B cell (primary cell): ENCODE results near the gene MED12L.

Source experiments
- EZH2 ChIP-seq: IDR thresholded peaks from 2 replicates; pipeline ENCODE4 v1.6.1; 2012; ENCODE audit warnings: borderline replicate concordance, low read depth, mild to moderate bottlenecking, moderate library complexity, low read length; ENCODE audit not compliant: insufficient read depth, poor library complexity, severe bottlenecking
- TF ChIP-seq, protein P1 (sequence below): fragments of 200-600 bp; IDR thresholded peaks from one replicate; pipeline ENCODE4 v1.8.0; 2022; ENCODE audit warnings: antibody characterized with exemption, mild to moderate bottlenecking

DNA sequence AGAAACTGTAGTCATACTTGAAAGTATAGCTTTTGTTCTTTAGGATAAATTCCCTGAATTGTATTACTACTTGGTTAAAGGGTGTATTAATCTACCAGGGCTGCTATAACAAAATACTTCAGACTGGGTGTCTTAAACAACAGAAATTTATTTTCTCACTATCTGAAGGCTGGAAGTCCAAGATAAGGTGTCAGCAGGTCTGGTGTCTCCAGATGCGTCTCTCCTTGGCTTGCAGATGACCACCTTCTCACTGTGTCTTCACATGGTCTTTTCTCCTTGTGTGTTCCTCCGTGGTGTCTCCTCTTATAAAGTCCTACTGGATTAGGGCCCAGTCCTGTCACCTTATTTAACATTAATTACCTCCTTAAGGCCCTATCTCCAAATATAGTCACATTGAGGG is 33.7 kb downstream of the MED12L start:
- TF ChIP-seq, protein P1, sequence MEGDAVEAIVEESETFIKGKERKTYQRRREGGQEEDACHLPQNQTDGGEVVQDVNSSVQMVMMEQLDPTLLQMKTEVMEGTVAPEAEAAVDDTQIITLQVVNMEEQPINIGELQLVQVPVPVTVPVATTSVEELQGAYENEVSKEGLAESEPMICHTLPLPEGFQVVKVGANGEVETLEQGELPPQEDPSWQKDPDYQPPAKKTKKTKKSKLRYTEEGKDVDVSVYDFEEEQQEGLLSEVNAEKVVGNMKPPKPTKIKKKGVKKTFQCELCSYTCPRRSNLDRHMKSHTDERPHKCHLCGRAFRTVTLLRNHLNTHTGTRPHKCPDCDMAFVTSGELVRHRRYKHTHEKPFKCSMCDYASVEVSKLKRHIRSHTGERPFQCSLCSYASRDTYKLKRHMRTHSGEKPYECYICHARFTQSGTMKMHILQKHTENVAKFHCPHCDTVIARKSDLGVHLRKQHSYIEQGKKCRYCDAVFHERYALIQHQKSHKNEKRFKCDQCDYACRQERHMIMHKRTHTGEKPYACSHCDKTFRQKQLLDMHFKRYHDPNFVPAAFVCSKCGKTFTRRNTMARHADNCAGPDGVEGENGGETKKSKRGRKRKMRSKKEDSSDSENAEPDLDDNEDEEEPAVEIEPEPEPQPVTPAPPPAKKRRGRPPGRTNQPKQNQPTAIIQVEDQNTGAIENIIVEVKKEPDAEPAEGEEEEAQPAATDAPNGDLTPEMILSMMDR, result no peak
- no peak for TF ChIP-seq EZH2
